GM12878 (cell line): ENCODE results near the gene APOBEC3H. TPM values are rescaled to one million over a fixed set of nuclear protein-coding genes. Genes with fewer than 3 reads are reported as not detected.

Experiments
- ATAC-seq: fragments of 200-7000 bp; cut with Tn5 transposase; 3 replicates; pipeline ENCODE4 v1.9.1; 2020; ENCODE audit warnings: mild to moderate bottlenecking, moderate library complexity
- BruUV-seq: library from RNA; stranded (reverse); fragments of 400-500 nt; replicated peaks from 2 replicates; lab custom pipeline; 2021; lab: Mats Ljungman, UMichigan
- CTCF ChIA-PET: fragments of 300-600 bp; sonication (Branson Sonifier 250); formaldehyde crosslinking; extraction: SDS; loops from one replicate; lab custom pipeline; 2021; ENCODE audit warnings: inconsistent platforms; lab: Yijun Ruan, JAX
- POLR2A ChIA-PET: fragments of 350-600 bp; formaldehyde crosslinking; extraction: SDS; loops from one replicate; lab custom pipeline; 2021; ENCODE audit warnings: inconsistent platforms; lab: Charles Lee
- RAD21 ChIA-PET: fragments of 300-600 bp; sonication (Branson Sonifier 250); formaldehyde crosslinking; loops from one replicate; lab custom pipeline; 2023; ENCODE audit warnings: antibody characterized with exemption; ENCODE audit not compliant: unreplicated experiment; lab: Charles Lee
- SMC1A ChIA-PET: fragments of 300-600 bp; sonication (Branson Sonifier 250); formaldehyde crosslinking; loops from one replicate; lab custom pipeline; 2023; ENCODE audit not compliant: unreplicated experiment, uncharacterized antibody; lab: Charles Lee
- DNase-seq: peaks from one replicate; pipeline ENCODE4 v3.0.0-alpha.2; 2011; ENCODE audit warnings: low read depth, low spot score
- FAIRE-seq: peaks from 3 replicates; lab custom pipeline; 2011; peaks lifted over from hg19 to GRCh38; lab: Jason Lieb, UNC
- H2AFZ ChIP-seq: 2 replicates; pipeline ENCODE4 v1.6.0; 2011; ENCODE audit warnings: low read depth, low read length, control low read depth; ENCODE audit not compliant: control insufficient read depth
- H3K27ac ChIP-seq: 2 replicates; pipeline ENCODE4 v1.5.1; 2011; ENCODE audit warnings: control low read depth; ENCODE audit not compliant: control insufficient read depth, insufficient read depth
- H3K27me3 ChIP-seq, 2 experiments: replicated peaks in 1 of 2; 2 replicates each; pipeline versions ENCODE4 v1.6.0 to v1.6.1; 2011; ENCODE audit warnings: low read length in 1 of 2; ENCODE audit not compliant: control insufficient read depth in 2 of 2, insufficient read depth in 2 of 2
- H3K36me3 ChIP-seq, 2 experiments: 2 replicates each; pipeline ENCODE4 v1.5.1; 2011; ENCODE audit warnings: low read length in 1 of 2; ENCODE audit not compliant: control insufficient read depth in 2 of 2, insufficient read depth in 2 of 2
- H3K4me1 ChIP-seq: 2 replicates; pipeline ENCODE4 v1.6.1; 2011; ENCODE audit warnings: mild to moderate bottlenecking, low read length, moderate library complexity, mixed read lengths; ENCODE audit not compliant: control insufficient read depth, insufficient read depth
- H3K4me2 ChIP-seq: 2 replicates; pipeline ENCODE4 v1.6.0; 2011; ENCODE audit warnings: control low read depth; ENCODE audit not compliant: control insufficient read depth, insufficient read depth
- H3K4me3 ChIP-seq: fragments of 200-600 bp; sonication (generic); 2 replicates; pipeline ENCODE4 v1.5.1; 2016
- H3K79me2 ChIP-seq: 2 replicates; pipeline ENCODE4 v1.6.0; 2011; ENCODE audit warnings: low read length; ENCODE audit not compliant: control insufficient read depth, insufficient read depth
- H3K9ac ChIP-seq: 2 replicates; pipeline ENCODE4 v1.8.0; 2011; ENCODE audit warnings: low read length, control low read depth, mixed read lengths; ENCODE audit not compliant: control insufficient read depth, insufficient read depth
- H3K9me3 ChIP-seq: replicated peaks from 3 replicates; pipeline ENCODE4 v1.5.1; 2011; ENCODE audit warnings: mild to moderate bottlenecking, low read length; ENCODE audit not compliant: control insufficient read depth, insufficient read depth
- H4K20me1 ChIP-seq: 2 replicates; pipeline ENCODE4 v1.6.0; 2011; ENCODE audit not compliant: control insufficient read depth, insufficient read depth
- BHLHE40 ChIP-seq, 2 experiments: fragments of 450-650 bp in 1 of 2; IDR thresholded peaks; 2 replicates each; pipeline ENCODE4 v1.6.1; 2011 to 2017; ENCODE audit warnings: low read depth in 2 of 2, borderline replicate concordance in 1 of 2, improper control_type of control experiment in 1 of 2, low read length in 1 of 2, mild to moderate bottlenecking in 1 of 2
- FOXK2 ChIP-seq: fragments of 450-650 bp; IDR thresholded peaks from 2 replicates; pipeline ENCODE4 v1.6.1; 2017; ENCODE audit warnings: mild to moderate bottlenecking, moderate library complexity
- IKZF2 ChIP-seq, 2 experiments: fragments of 450-650 bp; IDR thresholded peaks; 2 replicates each; pipeline ENCODE4 v1.6.1; 2017; ENCODE audit warnings: mild to moderate bottlenecking in 2 of 2, moderate library complexity in 2 of 2
- WGBS: methylation state at CpG from one replicate; pipeline ENCODE4 v1.1.6; 2016; ENCODE audit warnings: low lambda C conversion rate; ENCODE audit not compliant: insufficient replicate concordance, insufficient coverage; ENCODE audit errors: missing lambda C conversion rate; 5-methylcytosine and 5-hydroxymethylcytosine counted together
- in situ Hi-C: fragments of 300-500 bp; cut with MboI; formaldehyde crosslinking; loops from 9 replicates; pipeline ENCODE4 v1.14.3; 2018; ENCODE audit warnings: mixed read lengths
- intact Hi-C: fragments of 100-400 bp; cut with micrococcal nuclease; formaldehyde crosslinking; loops from one replicate; pipeline ENCODE4 v1.14.2; 2022; ENCODE audit not compliant: unreplicated experiment
- polyA plus RNA-seq, 11 experiments: library from polyadenylated mRNA; depleted of rRNA in 4 of 11; unstranded in 6 of 11; stranded (reverse) in 5 of 11; fragments of >200 nt; fragmentation: Nextera tagmentation in 4 of 11; fragmentation: Illumina TruSeq in 1 of 11; extraction: Ambion mirVana in 4 of 11; extraction: Trizol in 1 of 11; gene quantifications; 1 replicate in 1 of 11; 2 replicates in 10 of 11; pipeline versions ENCODE4 v1.2.1 to v1.2.3, GENCODE V29; 2011 to 2016; ENCODE audit warnings: inconsistent platforms in 2 of 11, missing spikeins in 2 of 11, low read depth in 1 of 11
- total RNA-seq, 4 experiments: library from RNA; depleted of rRNA in 3 of 4; stranded (reverse); fragments of >200 nt in 3 of 4; fragmentation: Illumina TruSeq in 1 of 4; extraction: Trizol in 1 of 4; gene quantifications; 2 replicates each; pipeline versions ENCODE4 v1.2.1 to v1.2.3, GENCODE V29; 2013 to 2021
- TF ChIP-seq, protein P1 (sequence below): fragments of 450-650 bp; IDR thresholded peaks from 2 replicates; pipeline ENCODE4 v1.6.1; 2016; ENCODE audit warnings: mild to moderate bottlenecking
- TF ChIP-seq, protein P2 (sequence below), 3 experiments: IDR thresholded peaks in 2 of 3; conservative IDR thresholded peaks in 1 of 3; 2 replicates each; pipeline ENCODE4 v1.5.1; 2011; ENCODE audit warnings: low read depth in 3 of 3, low read length in 3 of 3, mild to moderate bottlenecking in 3 of 3, control low read depth in 2 of 3, moderate library complexity in 2 of 3, inconsistent platforms in 1 of 3, mixed read lengths in 1 of 3; ENCODE audit not compliant: control insufficient read depth in 2 of 3, insufficient read depth in 1 of 3; ENCODE audit errors: extremely low read depth in 1 of 3
- TF ChIP-seq, protein P3 (sequence below): fragments of 450-650 bp; IDR thresholded peaks from 2 replicates; pipeline ENCODE4 v1.6.1; 2017; ENCODE audit warnings: mild to moderate bottlenecking, moderate library complexity

APOBEC3H gene
- total and polyA plus RNA-seq, 10 of the 15 experiments (the other 5 are each of a cell fraction or from before 2014, with no cell fraction given), result 7.5 to 23.0 (median 14.8) TPM

DNA sequence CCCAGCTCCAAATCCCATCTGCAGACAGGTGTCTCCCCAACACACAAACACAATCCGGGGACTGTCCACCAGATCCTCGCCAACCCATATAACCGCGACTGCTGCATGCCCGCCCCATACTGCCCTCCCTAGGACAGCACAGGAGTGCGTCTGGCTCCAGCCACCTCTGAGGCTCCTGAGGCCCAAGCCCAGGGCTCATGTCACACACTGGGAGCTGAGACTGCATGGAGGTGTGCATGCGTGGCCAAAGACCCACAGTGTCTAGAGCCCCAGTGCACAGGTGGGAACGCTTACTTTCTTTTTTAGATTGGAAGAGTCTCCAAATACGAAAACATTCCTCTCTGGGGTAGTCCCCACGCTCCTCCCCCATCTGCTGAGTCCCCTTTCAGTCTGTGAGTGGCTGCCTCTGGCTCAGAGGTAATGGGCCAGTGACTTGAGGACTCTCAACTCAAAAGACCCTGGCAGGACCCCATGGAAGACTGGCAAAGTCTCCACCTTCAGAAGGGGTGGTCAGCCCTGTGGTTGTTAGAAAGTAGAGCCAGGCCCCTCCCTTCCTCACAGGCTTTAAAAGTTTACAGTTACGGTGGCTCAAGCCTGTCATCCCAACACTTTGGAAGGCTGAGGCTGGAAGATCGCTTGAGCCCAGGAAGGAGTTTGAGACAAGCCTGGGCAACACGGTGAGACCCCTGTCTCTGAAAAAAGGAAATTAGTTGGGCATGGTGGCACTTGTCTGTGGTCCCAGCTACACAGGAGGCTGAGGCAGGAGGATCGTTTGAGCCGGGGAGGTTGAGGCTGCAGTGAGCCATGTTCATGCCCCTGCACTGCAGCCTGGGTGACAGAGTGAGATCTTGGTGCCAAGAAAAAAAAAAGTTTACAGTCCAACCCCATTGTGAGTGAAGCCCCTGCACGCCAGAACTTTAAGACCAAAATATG is 53.1 kb downstream of the APOBEC3H start:
- Histone ChIP-seq H3K27ac (peak overlapping the region; percentile 97), H3K4me3 (peak overlapping the region; percentile 80; the same call in 1 of the 2 replicates), H4K20me1 (no peaks in the 10 kb centered on the region), H2AFZ (no peak overlapping the region), H3K9ac (peak overlapping the region; percentile 81), H3K27me3 (peaks cover 3 to 12% of the 10 kb centered on the region in 2 experiments), H3K4me1 (peaks cover 49% of the 10 kb centered on the region), H3K36me3 (no peaks in the 10 kb centered on the region; a peak in 1 of 4 replicates), H3K4me2 (peak overlapping the region; percentile 96), H3K9me3 (no peaks in the 10 kb centered on the region), H3K79me2 (peaks cover 46% of the 10 kb centered on the region)
- ChIA-PET POLR2A (interaction anchor here (1.1 to 2.9 kb wide), 13 partner anchors 28 to 894 kb away, joined by 3 to 23 read pairs (median 7); partner anchors contain the start of genes CBX6, KDELR3 and RPL3), SMC1A (interaction anchor here (0.7 to 2.3 kb wide), 12 partner anchors 25 to 381 kb away, joined by 3 to 11 read pairs (median 4); no protein-coding TSS in a partner anchor), RAD21 (interaction anchor here (0.9 to 6.4 kb wide), 16 partner anchors 15 to 370 kb away, joined by 3 to 32 read pairs (median 6); partner anchors contain the start of genes APOBEC3H, ATF4 and RPL3), CTCF (interaction anchor here (0.8 to 3.7 kb wide), 21 partner anchors 15 to 365 kb away, joined by 3 to 18 read pairs (median 4); partner anchors contain the start of genes MIEF1, RPL3 and TAB1)
- TF ChIP-seq, protein P1, sequence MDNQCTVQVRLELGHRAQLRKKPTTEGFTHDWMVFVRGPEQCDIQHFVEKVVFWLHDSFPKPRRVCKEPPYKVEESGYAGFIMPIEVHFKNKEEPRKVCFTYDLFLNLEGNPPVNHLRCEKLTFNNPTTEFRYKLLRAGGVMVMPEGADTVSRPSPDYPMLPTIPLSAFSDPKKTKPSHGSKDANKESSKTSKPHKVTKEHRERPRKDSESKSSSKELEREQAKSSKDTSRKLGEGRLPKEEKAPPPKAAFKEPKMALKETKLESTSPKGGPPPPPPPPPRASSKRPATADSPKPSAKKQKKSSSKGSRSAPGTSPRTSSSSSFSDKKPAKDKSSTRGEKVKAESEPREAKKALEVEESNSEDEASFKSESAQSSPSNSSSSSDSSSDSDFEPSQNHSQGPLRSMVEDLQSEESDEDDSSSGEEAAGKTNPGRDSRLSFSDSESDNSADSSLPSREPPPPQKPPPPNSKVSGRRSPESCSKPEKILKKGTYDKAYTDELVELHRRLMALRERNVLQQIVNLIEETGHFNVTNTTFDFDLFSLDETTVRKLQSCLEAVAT, result peak; percentile 38
- TF ChIP-seq BHLHE40 (IDR thresholded peaks at IDR 0.05; ENCODE audit: borderline replicate concordance in 1 of 2, low read depth in 2 of 2, low read length in 1 of 2) (no peak), IKZF2 (IDR thresholded peaks at IDR 0.05) (0 out of 4 replicates have a peak, but pooled peaks of 1 of the 2 experiments have one; percentile 10), FOXK2 (no peak)
- TF ChIP-seq, protein P2, sequence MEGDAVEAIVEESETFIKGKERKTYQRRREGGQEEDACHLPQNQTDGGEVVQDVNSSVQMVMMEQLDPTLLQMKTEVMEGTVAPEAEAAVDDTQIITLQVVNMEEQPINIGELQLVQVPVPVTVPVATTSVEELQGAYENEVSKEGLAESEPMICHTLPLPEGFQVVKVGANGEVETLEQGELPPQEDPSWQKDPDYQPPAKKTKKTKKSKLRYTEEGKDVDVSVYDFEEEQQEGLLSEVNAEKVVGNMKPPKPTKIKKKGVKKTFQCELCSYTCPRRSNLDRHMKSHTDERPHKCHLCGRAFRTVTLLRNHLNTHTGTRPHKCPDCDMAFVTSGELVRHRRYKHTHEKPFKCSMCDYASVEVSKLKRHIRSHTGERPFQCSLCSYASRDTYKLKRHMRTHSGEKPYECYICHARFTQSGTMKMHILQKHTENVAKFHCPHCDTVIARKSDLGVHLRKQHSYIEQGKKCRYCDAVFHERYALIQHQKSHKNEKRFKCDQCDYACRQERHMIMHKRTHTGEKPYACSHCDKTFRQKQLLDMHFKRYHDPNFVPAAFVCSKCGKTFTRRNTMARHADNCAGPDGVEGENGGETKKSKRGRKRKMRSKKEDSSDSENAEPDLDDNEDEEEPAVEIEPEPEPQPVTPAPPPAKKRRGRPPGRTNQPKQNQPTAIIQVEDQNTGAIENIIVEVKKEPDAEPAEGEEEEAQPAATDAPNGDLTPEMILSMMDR (IDR thresholded peaks at IDR 0.05 in 2 of 3, conservative IDR thresholded peaks at IDR 0.05 in 1 of 3; ENCODE audit: control insufficient read depth in 2 of 3, extremely low read depth in 1 of 3, insufficient read depth in 1 of 3, low read depth in 3 of 3, low read length in 3 of 3), result 0 out of 6 replicates have a peak, but pooled peaks of 1 of the 3 experiments have one; percentile 7
- TF ChIP-seq, protein P3, sequence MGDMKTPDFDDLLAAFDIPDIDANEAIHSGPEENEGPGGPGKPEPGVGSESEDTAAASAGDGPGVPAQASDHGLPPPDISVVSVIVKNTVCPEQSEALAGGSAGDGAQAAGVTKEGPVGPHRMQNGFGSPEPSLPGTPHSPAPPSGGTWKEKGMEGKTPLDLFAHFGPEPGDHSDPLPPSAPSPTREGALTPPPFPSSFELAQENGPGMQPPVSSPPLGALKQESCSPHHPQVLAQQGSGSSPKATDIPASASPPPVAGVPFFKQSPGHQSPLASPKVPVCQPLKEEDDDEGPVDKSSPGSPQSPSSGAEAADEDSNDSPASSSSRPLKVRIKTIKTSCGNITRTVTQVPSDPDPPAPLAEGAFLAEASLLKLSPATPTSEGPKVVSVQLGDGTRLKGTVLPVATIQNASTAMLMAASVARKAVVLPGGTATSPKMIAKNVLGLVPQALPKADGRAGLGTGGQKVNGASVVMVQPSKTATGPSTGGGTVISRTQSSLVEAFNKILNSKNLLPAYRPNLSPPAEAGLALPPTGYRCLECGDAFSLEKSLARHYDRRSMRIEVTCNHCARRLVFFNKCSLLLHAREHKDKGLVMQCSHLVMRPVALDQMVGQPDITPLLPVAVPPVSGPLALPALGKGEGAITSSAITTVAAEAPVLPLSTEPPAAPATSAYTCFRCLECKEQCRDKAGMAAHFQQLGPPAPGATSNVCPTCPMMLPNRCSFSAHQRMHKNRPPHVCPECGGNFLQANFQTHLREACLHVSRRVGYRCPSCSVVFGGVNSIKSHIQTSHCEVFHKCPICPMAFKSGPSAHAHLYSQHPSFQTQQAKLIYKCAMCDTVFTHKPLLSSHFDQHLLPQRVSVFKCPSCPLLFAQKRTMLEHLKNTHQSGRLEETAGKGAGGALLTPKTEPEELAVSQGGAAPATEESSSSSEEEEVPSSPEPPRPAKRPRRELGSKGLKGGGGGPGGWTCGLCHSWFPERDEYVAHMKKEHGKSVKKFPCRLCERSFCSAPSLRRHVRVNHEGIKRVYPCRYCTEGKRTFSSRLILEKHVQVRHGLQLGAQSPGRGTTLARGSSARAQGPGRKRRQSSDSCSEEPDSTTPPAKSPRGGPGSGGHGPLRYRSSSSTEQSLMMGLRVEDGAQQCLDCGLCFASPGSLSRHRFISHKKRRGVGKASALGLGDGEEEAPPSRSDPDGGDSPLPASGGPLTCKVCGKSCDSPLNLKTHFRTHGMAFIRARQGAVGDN, result 0 out of 2 replicates have a peak, but pooled peaks have one; percentile 12
- no TSS peak for BruUV-seq
- ATAC-seq (0 out of 3 replicates have a peak, but pooled peaks have one; percentile 1), DNase-seq (no peak), FAIRE-seq (no peak)
- intact Hi-C loops (loop anchor here (5.0 kb wide), 2 partner anchors 167 to 278 kb away; partner anchors contain the start of genes CBX6 and RPL3), in situ Hi-C loops (loop anchor here (25.0 kb wide), 1 partner anchor 362 kb away; the partner anchor contains the start of genes ATF4 and MIEF1)
- 81% methylated on average over 16 of the region's 16 CpGs for WGBS
